Endodermal cell (in vitro differentiated cells): ENCODE results near the gene TBX18. TPM values are rescaled to one million over a fixed set of nuclear protein-coding genes. Genes with fewer than 3 reads are reported as not detected.

ENCODE experiments used
- DNase-seq: peaks from one replicate; pipeline ENCODE4 v3.0.0-alpha.2; 2017
- H3K27ac ChIP-seq: 2 replicates; pipeline ENCODE4 v1.5.1; 2013; ENCODE audit warnings: mild to moderate bottlenecking, low read depth, low read length, moderate library complexity
- H3K27me3 ChIP-seq: 2 replicates; pipeline ENCODE4 v1.6.1; 2013; ENCODE audit warnings: mild to moderate bottlenecking, low read length, moderate library complexity; ENCODE audit not compliant: insufficient read depth, control insufficient read depth, poor library complexity, severe bottlenecking
- H3K36me3 ChIP-seq: 2 replicates; pipeline ENCODE4 v1.7.0; 2013; ENCODE audit warnings: mild to moderate bottlenecking, low read length, moderate library complexity; ENCODE audit not compliant: control insufficient read depth, insufficient read depth
- H3K4me1 ChIP-seq: one replicate; pipeline ENCODE4 v1.7.0; 2013; ENCODE audit warnings: low read length; ENCODE audit not compliant: control insufficient read depth, insufficient read depth
- H3K4me3 ChIP-seq: 2 replicates; pipeline ENCODE4 v1.5.1; 2013; ENCODE audit warnings: mild to moderate bottlenecking, low read length, moderate library complexity
- H3K9ac ChIP-seq: 2 replicates; pipeline ENCODE4 v1.6.1; 2013; ENCODE audit warnings: mild to moderate bottlenecking, low read length, moderate library complexity; ENCODE audit not compliant: poor library complexity, severe bottlenecking; ENCODE audit errors: extremely low read depth
- H3K9me3 ChIP-seq: 2 replicates; pipeline ENCODE4 v1.6.1; 2013; ENCODE audit warnings: mild to moderate bottlenecking, low read length, moderate library complexity; ENCODE audit not compliant: control insufficient read depth
- H3K27ac Mint-ChIP-seq: 2 replicates; pipeline ENCODE4 v1.8.0; 2020; ENCODE audit warnings: mixed read lengths
- H3K27me3 Mint-ChIP-seq: 2 replicates; pipeline ENCODE4 v1.8.0; 2021; ENCODE audit warnings: mild to moderate bottlenecking, mixed read lengths; ENCODE audit not compliant: insufficient read depth
- H3K36me3 Mint-ChIP-seq: 2 replicates; pipeline ENCODE4 v1.8.0; 2020; ENCODE audit warnings: low read depth, mixed read lengths
- H3K4me1 Mint-ChIP-seq: 2 replicates; pipeline ENCODE4 v1.8.0; 2020; ENCODE audit warnings: mixed read lengths
- H3K4me3 Mint-ChIP-seq: 2 replicates; pipeline ENCODE4 v1.8.0; 2020; ENCODE audit warnings: mild to moderate bottlenecking, moderate library complexity, mixed read lengths
- H3K9me3 Mint-ChIP-seq: 2 replicates; pipeline ENCODE4 v1.8.0; 2020; ENCODE audit warnings: mild to moderate bottlenecking, mixed read lengths
- CTCF ChIP-seq: fragments of 200-600 bp; sonication (generic); conservative IDR thresholded peaks from 2 replicates; pipeline ENCODE4 v1.5.0; 2021; ENCODE audit warnings: antibody characterized with exemption, mild to moderate bottlenecking
- WGBS, 2 experiments: methylation state at CpG; one replicate each; pipeline versions ENCODE4 v1.1.5 to v1.1.7; 2013; ENCODE audit warnings: missing lambda C conversion rate in 2 of 2, mixed read lengths in 1 of 2; ENCODE audit not compliant: insufficient coverage in 1 of 2, insufficient read length in 1 of 2; 5-methylcytosine and 5-hydroxymethylcytosine counted together
- total RNA-seq, 2 donors: library from RNA; stranded (reverse); fragmentation: NEBNext Ultra II Directional in 1 of 2; extraction: Animal tissue kit (Norgen Biotek cat#: 25700) in 1 of 2; gene quantifications; 2 replicates in 1 of 2; 3 replicates in 1 of 2; pipeline ENCODE4 v1.2.1, GENCODE V29; 2021

The TBX18 gene
- total RNA-seq, 2 donors from 2014 or later = 1.3 to 2.3 TPM

- no peak overlapping the region for H3K27ac Mint-ChIP-seq
- no peak for DNase-seq
- Histone ChIP-seq H3K36me3 (no peaks in the 10 kb centered on the region), H3K4me1 (no peaks in the 10 kb centered on the region), H3K27ac (no peak overlapping the region), H3K9ac (no peak overlapping the region), H3K27me3 (no peaks in the 10 kb centered on the region), H3K4me3 (no peak overlapping the region), H3K9me3 (no peaks in the 10 kb centered on the region)
- no peak overlapping the region for H3K4me3 Mint-ChIP-seq
- no peaks in the 10 kb centered on the region for H3K9me3 Mint-ChIP-seq
- no peaks in the 10 kb centered on the region for H3K27me3 Mint-ChIP-seq
- H3K36me3 Mint-ChIP-seq = no peaks in the 10 kb centered on the region
- 87 to 95% methylated on average over 2 to 3 of the region's 3 CpGs for WGBS, 2 experiments
- no peaks in the 10 kb centered on the region for H3K4me1 Mint-ChIP-seq
- no peak for TF ChIP-seq CTCF
Observed at GRCh38 chr6:84653027-84653551, 111.3 kb downstream of the TBX18 start.

- no peaks in the 10 kb centered on the region for H3K27me3 Mint-ChIP-seq
- Histone ChIP-seq H3K27me3 (no peaks in the 10 kb centered on the region), H3K36me3 (no peaks in the 10 kb centered on the region), H3K4me3 (no peak overlapping the region), H3K9ac (no peak overlapping the region), H3K9me3 (no peaks in the 10 kb centered on the region), H3K27ac (no peak overlapping the region), H3K4me1 (no peaks in the 10 kb centered on the region)
- 93 to 97% methylated on average over 3 of the region's 3 CpGs for WGBS, 2 experiments
- H3K4me1 Mint-ChIP-seq = no peaks in the 10 kb centered on the region
- H3K27ac Mint-ChIP-seq = no peak overlapping the region
- no peaks in the 10 kb centered on the region for H3K36me3 Mint-ChIP-seq
- TF ChIP-seq CTCF = no peak
- no peaks in the 10 kb centered on the region for H3K9me3 Mint-ChIP-seq
- no peak overlapping the region for H3K4me3 Mint-ChIP-seq
- no peak for DNase-seq
Observed at GRCh38 chr6:84652356-84653026, 111.9 kb downstream of the TBX18 start.

- no peak overlapping the region for H3K4me3 ChIP-seq
- no peaks in the 10 kb centered on the region for H3K9me3 ChIP-seq
- Mint-ChIP-seq H3K27me3 (no peaks in the 10 kb centered on the region), H3K36me3 (no peaks in the 10 kb centered on the region), H3K4me1 (no peaks in the 10 kb centered on the region), H3K4me3 (no peak overlapping the region), H3K9me3 (no peaks in the 10 kb centered on the region), H3K27ac (no peak overlapping the region)
- no peaks in the 10 kb centered on the region for H3K4me1 ChIP-seq
- H3K27me3 ChIP-seq = no peaks in the 10 kb centered on the region
- TF ChIP-seq CTCF = no peak
- H3K36me3 ChIP-seq = no peaks in the 10 kb centered on the region
- H3K27ac ChIP-seq = no peak overlapping the region
- no peak for DNase-seq
- 91% methylated on average over 1 of the region's 1 CpG; no CpG with 5 or more reads in 1 of the 2 experiments for WGBS, 2 experiments
- no peak overlapping the region for H3K9ac ChIP-seq
Observed at GRCh38 chr6:84651583-84651982, 112.8 kb downstream of the TBX18 start.
